PC-9 (cell line): Measurements from ENCODE around the gene MRPS34. TPM values are rescaled to one million over a fixed set of nuclear protein-coding genes. Genes with fewer than 3 reads are reported as not detected.
A peak's percentile ranks its signal among the peaks of the same experiment; 100 is the strongest.

Source experiments
- BruUV-seq: library from RNA; stranded (reverse); fragments of 400-500 nt; replicated peaks from 2 replicates; lab custom pipeline; 2021; lab: Mats Ljungman, UMichigan
- CTCF ChIA-PET: fragments of 300-600 bp; sonication (Branson Sonifier 250); formaldehyde crosslinking; loops from one replicate; lab custom pipeline; 2022; ENCODE audit warnings: antibody characterized with exemption; lab: Charles Lee
- POLR2A ChIA-PET: fragments of 300-600 bp; sonication (Branson Sonifier 250); formaldehyde crosslinking; loops from one replicate; lab custom pipeline; 2022; ENCODE audit warnings: antibody characterized with exemption; ENCODE audit not compliant: unreplicated experiment; lab: Charles Lee
- DNase-seq, 2 experiments: peaks; one replicate each; pipeline versions ENCODE4 v3.0.0 to v3.0.0-alpha.2; 2015 to 2022; ENCODE audit warnings: mixed read lengths in 1 of 2
- H2AFZ ChIP-seq: fragments of 200-600 bp; sonication (generic); 2 replicates; pipeline ENCODE4 v1.8.1; 2017; ENCODE audit warnings: antibody characterized with exemption
- H3F3A ChIP-seq: fragments of 200-600 bp; sonication (generic); 2 replicates; pipeline ENCODE4 v1.8.1; 2017; ENCODE audit warnings: antibody characterized with exemption, mild to moderate bottlenecking, low read depth; ENCODE audit not compliant: insufficient read depth
- H3K27ac ChIP-seq: fragments of 200-600 bp; sonication (generic); 2 replicates; pipeline ENCODE4 v1.6.1; 2016; ENCODE audit warnings: mixed run types
- H3K27me3 ChIP-seq: fragments of 200-600 bp; sonication (generic); 2 replicates; pipeline ENCODE4 v1.6.1; 2016; ENCODE audit warnings: low read depth, mixed run types; ENCODE audit not compliant: insufficient read depth
- H3K36me3 ChIP-seq: fragments of 200-600 bp; sonication (generic); 2 replicates; pipeline ENCODE4 v1.6.1; 2016; ENCODE audit warnings: low read depth, mixed run types
- H3K4me1 ChIP-seq: fragments of 200-600 bp; sonication (generic); replicated peaks from 2 replicates; pipeline ENCODE4 v1.6.1; 2016; ENCODE audit warnings: mixed run types; ENCODE audit not compliant: insufficient read depth
- H3K4me2 ChIP-seq: fragments of 200-600 bp; sonication (generic); 2 replicates; pipeline ENCODE4 v1.6.1; 2017; ENCODE audit warnings: mixed run types
- H3K4me3 ChIP-seq: fragments of 200-600 bp; sonication (generic); 2 replicates; pipeline ENCODE4 v1.6.1; 2016; ENCODE audit warnings: mixed run types
- H3K79me2 ChIP-seq: fragments of 200-600 bp; sonication (generic); 2 replicates; pipeline ENCODE4 v1.6.1; 2017; ENCODE audit warnings: low read depth, mixed run types
- H3K9me2 ChIP-seq: fragments of 200-600 bp; sonication (generic); 2 replicates; pipeline ENCODE4 v1.8.1; 2017; ENCODE audit warnings: mild to moderate bottlenecking; ENCODE audit not compliant: insufficient read depth
- H3K9me3 ChIP-seq: fragments of 200-600 bp; sonication (generic); 2 replicates; pipeline ENCODE4 v1.8.1; 2016; ENCODE audit warnings: low read depth; ENCODE audit not compliant: insufficient read depth
- H4K20me1 ChIP-seq: fragments of 200-600 bp; sonication (generic); 2 replicates; pipeline ENCODE4 v1.8.1; 2017; ENCODE audit not compliant: insufficient read depth
- CTCF ChIP-seq: fragments of 200-600 bp; sonication (generic); conservative IDR thresholded peaks from 2 replicates; pipeline ENCODE4 v1.6.1; 2017; ENCODE audit warnings: mixed run types, antibody characterized with exemption, mild to moderate bottlenecking, moderate library complexity
- EZH2 ChIP-seq: fragments of 200-600 bp; sonication (generic); IDR thresholded peaks from 2 replicates; pipeline ENCODE4 v1.8.0; 2017; ENCODE audit warnings: antibody characterized with exemption, low read depth
- intact Hi-C: fragments of 100-400 bp; cut with micrococcal nuclease; formaldehyde crosslinking; loops from one replicate; pipeline ENCODE4 v1.10.0; 2022; ENCODE audit not compliant: unreplicated experiment
- total RNA-seq: library from RNA; stranded (reverse); gene quantifications from 2 replicates; pipeline ENCODE4 v1.2.3, GENCODE V29; 2021

MRPS34 gene
- total RNA-seq, 1 experiment from 2014 or later, result 201 TPM

GRCh38 chr16:1745900-1746692, 26.8 kb downstream of the MRPS34 start:
- Histone ChIP-seq H3K9me2 (no peaks in the 10 kb centered on the region), H3K4me3 (peak overlapping the region; percentile 49; the same call in 1 of the 2 replicates), H3F3A (peaks cover 36% of the 10 kb centered on the region), H3K36me3 (no peaks in the 10 kb centered on the region; the same call in 1 of the 2 replicates), H4K20me1 (no peaks in the 10 kb centered on the region), H3K4me2 (peak overlapping the region; percentile 88), H3K27ac (peak overlapping the region; percentile 100), H3K9me3 (no peaks in the 10 kb centered on the region), H3K79me2 (0 out of 2 replicates have a peak, but pooled peaks cover 3% of the 10 kb centered on the region), H2AFZ (0 out of 2 replicates have a peak overlapping the region, but pooled peaks have one; percentile 49), H3K4me1 (peaks cover 49% of the 10 kb centered on the region), H3K27me3 (no peaks in the 10 kb centered on the region)
- intact Hi-C loops, result loop anchor here (1.0 to 2.0 kb wide), 4 partner anchors 27 to 67 kb away; partner anchors contain the start of genes JPT2 and MRPS34
- ChIA-PET CTCF (interaction anchor here (0.5 to 1.7 kb wide), 4 partner anchors 27 to 68 kb away, joined by 3 to 6 read pairs (median 6); partner anchors contain the start of genes EME2, JPT2 and MRPS34), POLR2A (interaction anchor here (0.6 to 1.6 kb wide), 11 partner anchors 24 to 405 kb away, joined by 3 to 18 read pairs (median 3); partner anchors contain the start of genes NUBP2, RPS2 and SPSB3)
- TSS peak; percentile 58 for BruUV-seq
- DNase-seq, result peak; percentile 95 to 97
- TF ChIP-seq EZH2, result no peak
- TF ChIP-seq CTCF, result no peak

- H3K4me3 ChIP-seq, result peak overlapping the region; percentile 49; the same call in 1 of the 2 replicates
- peak overlapping the region; percentile 88 for H3K4me2 ChIP-seq
- peak overlapping the region; percentile 100 for H3K27ac ChIP-seq
- ChIA-PET POLR2A (interaction anchor here (0.6 to 1.6 kb wide), 8 partner anchors 25 to 406 kb away, joined by 3 to 18 read pairs (median 6); partner anchors contain the start of genes NUBP2 and SPSB3), CTCF (interaction anchor here (0.6 to 1.7 kb wide), 4 partner anchors 40 to 1297 kb away, joined by 3 to 6 read pairs (median 4); partner anchors contain the start of gene JPT2)
- peak; percentile 91 to 94 for DNase-seq
- no peaks in the 10 kb centered on the region for H3K9me2 ChIP-seq
- H2AFZ ChIP-seq, result no peak overlapping the region
- H4K20me1 ChIP-seq, result no peaks in the 10 kb centered on the region
- H3K36me3 ChIP-seq, result no peaks in the 10 kb centered on the region; the same call in 1 of the 2 replicates
- H3K4me1 ChIP-seq, result peaks cover 49% of the 10 kb centered on the region
- H3F3A ChIP-seq, result peaks cover 37% of the 10 kb centered on the region
- 0 out of 2 replicates have a peak, but pooled peaks cover 5% of the 10 kb centered on the region for H3K79me2 ChIP-seq
- no peaks in the 10 kb centered on the region for H3K27me3 ChIP-seq
- H3K9me3 ChIP-seq, result no peaks in the 10 kb centered on the region
- intact Hi-C loops, result loop anchor here (1.0 kb wide), 2 partner anchors 28 to 56 kb away; partner anchors contain the start of gene MRPS34
- no TSS peak for BruUV-seq
- TF ChIP-seq CTCF (no peak; the same call in 1 of the 2 replicates), EZH2 (no peak)
Observed at GRCh38 chr16:1745181-1745899, 27.6 kb downstream of the MRPS34 start.
